Suppressor macrophage treated with lipopolysaccharide for 1 hour (primary cell): ENCODE results near the gene TMSB4Y.

Source experiments
- DNase-seq, 3 donors: peaks; one replicate each; pipeline ENCODE4 v3.0.0-alpha.2; 2020 to 2022

Gene TMSB4Y

GRCh38 chrY:13703568-13703968 is at the start of gene TMSB4Y:
TSS of gene TMSB4Y (plus strand) at chrY:13703899.
- peak; percentile 82 to 87 (median 83) for DNase-seq

GRCh38 chrY:13664162-13664561 is 39.5 kb upstream of the TMSB4Y start:
- no peak for DNase-seq

- no peak for DNase-seq
These were observed 32.6 kb upstream of the TMSB4Y start for GRCh38 chrY:13671122-13671521.

GRCh38 chrY:13702276-13702675 is 1.4 kb upstream of the TMSB4Y start:
- no peak for DNase-seq

- DNase-seq: peak in 2 of 3 donors; percentile 13
These were observed 627 bp downstream of the TMSB4Y start for GRCh38 chrY:13704121-13704930.

GRCh38 chrY:13705197-13705596 is 1.5 kb downstream of the TMSB4Y start:
- DNase-seq: peak; percentile 10 to 23 (median 23)

- DNase-seq: peak in 1 of 3 donors; percentile 9
These were observed 4.3 kb downstream of the TMSB4Y start for GRCh38 chrY:13708038-13708437.

GRCh38 chrY:13718996-13719395 is 15.3 kb downstream of the TMSB4Y start:
- DNase-seq: no peak

- no peak for DNase-seq
These were observed 25.8 kb downstream of the TMSB4Y start for GRCh38 chrY:13729517-13729916.

GRCh38 chrY:13738618-13739017 is 34.9 kb downstream of the TMSB4Y start:
- DNase-seq: peak; percentile 41 to 57 (median 52)

- DNase-seq: peak; percentile 29 to 47 (median 40)
These were observed 47.8 kb downstream of the TMSB4Y start for GRCh38 chrY:13751289-13752071.

- peak in 1 of 3 donors; percentile 32 for DNase-seq
These were observed 51.0 kb downstream of the TMSB4Y start for GRCh38 chrY:13754661-13755060.
